Lower lobe of right lung (tissue), 2 donors: Measurements from ENCODE around the gene GIGYF1. TPM values are rescaled to one million over a fixed set of nuclear protein-coding genes. Genes with fewer than 3 reads are reported as not detected.
A peak's percentile ranks its signal among the peaks of the same experiment; 100 is the strongest.
"Not testable (repeated sequence)": the region's sequence is repeated elsewhere in the genome, so short reads cannot be mapped to it uniquely, and the experiment has no call there.

Experiments
- ATAC-seq, 2 donors: fragments of 200-7000 bp; cut with Tn5 transposase; one replicate each; pipeline ENCODE4 v1.9.1; 2020 to 2022; ENCODE audit warnings: mild to moderate bottlenecking in 2 of 2, moderate library complexity in 2 of 2
- DNase-seq: peaks from one replicate; pipeline ENCODE4 v3.0.0-alpha.2; 2020
- H3K27ac ChIP-seq: fragments of 200-600 bp; one replicate; pipeline ENCODE4 v1.8.0; 2022
- H3K27me3 ChIP-seq: fragments of 200-600 bp; one replicate; pipeline ENCODE4 v1.8.0; 2022; ENCODE audit warnings: low read depth
- H3K36me3 ChIP-seq: fragments of 200-600 bp; one replicate; pipeline ENCODE4 v1.8.0; 2022; ENCODE audit warnings: mild to moderate bottlenecking
- H3K4me1 ChIP-seq: fragments of 200-600 bp; one replicate; pipeline ENCODE4 v1.8.0; 2022
- H3K4me3 ChIP-seq: fragments of 200-600 bp; one replicate; pipeline ENCODE4 v1.8.0; 2022; ENCODE audit warnings: mild to moderate bottlenecking
- H3K9me3 ChIP-seq: fragments of 200-600 bp; one replicate; pipeline ENCODE4 v1.8.0; 2022
- intact Hi-C: fragments of 100-400 bp; cut with DNase I; formaldehyde crosslinking; loops from one replicate; pipeline ENCODE4 v1.11.0; 2022
- total RNA-seq: library from RNA; stranded (reverse); fragmentation: NEBNext Ultra II Directional; extraction: Animal tissue kit (Norgen Biotek cat#: 25700); gene quantifications from one replicate; pipeline ENCODE4 v1.2.1, GENCODE V29; 2021
- TF ChIP-seq, protein P1 (sequence below): fragments of 200-600 bp; IDR thresholded peaks from one replicate; pipeline ENCODE4 v1.8.0; 2022; ENCODE audit warnings: antibody characterized with exemption, mild to moderate bottlenecking
- donor health status: DM: no; HTN: yes; CAD: no; lungs with severe emphysema.

The GIGYF1 gene
- total RNA-seq, 1 donor from 2014 or later: 53.4 TPM

DNA sequence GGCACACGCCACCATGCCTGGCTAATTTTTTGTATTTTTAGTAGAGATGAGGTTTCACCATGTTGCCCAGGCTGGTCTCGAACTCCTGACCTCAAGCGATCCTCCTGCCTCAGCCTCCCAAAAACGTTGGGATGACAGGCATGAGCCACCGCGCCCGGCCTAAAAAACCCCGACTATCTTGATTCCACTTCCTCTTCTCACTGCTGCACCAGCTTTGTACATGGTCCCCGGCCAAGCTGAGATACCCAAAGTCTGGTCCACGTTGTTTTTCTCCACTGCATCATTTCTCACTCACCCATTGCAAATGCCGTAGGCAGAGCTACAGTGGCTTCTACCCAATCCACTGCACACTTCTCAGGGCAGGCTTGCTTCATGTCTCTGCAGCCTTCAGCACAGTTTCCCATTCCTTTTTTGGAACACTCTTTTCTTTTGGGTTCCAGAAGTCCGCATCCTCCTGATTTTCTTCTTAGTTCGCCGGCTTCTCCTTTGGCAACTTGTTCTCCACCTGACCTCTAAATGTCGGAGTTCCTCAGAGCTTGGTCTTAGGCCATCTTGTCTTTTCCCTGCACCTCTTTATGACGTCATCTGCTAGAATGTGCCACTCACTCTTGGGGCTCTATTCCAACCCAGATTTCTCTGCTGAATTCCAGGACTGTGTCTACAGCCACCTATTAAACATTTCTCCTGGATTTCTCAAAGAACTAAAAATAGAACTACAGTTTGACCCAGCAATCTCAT, 26.6 kb downstream of the GIGYF1 start:
- Histone ChIP-seq H3K9me3 (no peaks in the 10 kb centered on the region), H3K27me3 (no peaks in the 10 kb centered on the region), H3K4me1 (no peaks in the 10 kb centered on the region), H3K27ac (no peak overlapping the region), H3K36me3 (no peaks in the 10 kb centered on the region), H3K4me3 (no peak overlapping the region)
- ATAC-seq (no peak), DNase-seq (no peak)
- intact Hi-C loops: no loop called here
- TF ChIP-seq, protein P1, sequence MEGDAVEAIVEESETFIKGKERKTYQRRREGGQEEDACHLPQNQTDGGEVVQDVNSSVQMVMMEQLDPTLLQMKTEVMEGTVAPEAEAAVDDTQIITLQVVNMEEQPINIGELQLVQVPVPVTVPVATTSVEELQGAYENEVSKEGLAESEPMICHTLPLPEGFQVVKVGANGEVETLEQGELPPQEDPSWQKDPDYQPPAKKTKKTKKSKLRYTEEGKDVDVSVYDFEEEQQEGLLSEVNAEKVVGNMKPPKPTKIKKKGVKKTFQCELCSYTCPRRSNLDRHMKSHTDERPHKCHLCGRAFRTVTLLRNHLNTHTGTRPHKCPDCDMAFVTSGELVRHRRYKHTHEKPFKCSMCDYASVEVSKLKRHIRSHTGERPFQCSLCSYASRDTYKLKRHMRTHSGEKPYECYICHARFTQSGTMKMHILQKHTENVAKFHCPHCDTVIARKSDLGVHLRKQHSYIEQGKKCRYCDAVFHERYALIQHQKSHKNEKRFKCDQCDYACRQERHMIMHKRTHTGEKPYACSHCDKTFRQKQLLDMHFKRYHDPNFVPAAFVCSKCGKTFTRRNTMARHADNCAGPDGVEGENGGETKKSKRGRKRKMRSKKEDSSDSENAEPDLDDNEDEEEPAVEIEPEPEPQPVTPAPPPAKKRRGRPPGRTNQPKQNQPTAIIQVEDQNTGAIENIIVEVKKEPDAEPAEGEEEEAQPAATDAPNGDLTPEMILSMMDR: no peak

DNA sequence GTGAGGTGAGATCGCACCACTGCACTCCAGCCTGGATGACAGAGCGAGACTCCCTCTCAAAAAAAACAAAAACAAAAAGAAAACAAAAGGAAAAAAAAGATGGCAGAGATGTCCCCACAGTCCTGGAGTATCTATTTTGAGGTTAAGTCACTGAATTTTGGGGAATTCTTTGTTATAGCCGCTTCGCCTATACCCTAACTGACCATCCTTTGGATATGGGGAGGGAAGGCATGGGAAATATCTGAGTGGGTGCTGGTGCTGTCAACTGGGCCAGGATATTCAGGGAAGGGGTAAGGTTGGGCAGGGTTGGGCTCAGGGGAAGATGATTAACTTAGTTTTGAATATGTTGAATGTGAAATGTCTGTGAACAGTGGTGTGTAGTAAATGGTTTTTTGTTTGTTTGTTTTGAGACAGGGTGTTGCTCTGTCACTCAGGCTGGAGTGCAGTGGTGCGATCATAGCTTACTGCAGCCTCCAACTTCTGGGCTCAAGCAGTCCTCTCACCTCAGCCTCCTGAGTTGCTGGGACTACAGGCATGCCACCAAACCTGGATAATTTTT, 28.8 kb downstream of the GIGYF1 start:
- DNase-seq: no peak
- Histone ChIP-seq H3K4me3 (no peak overlapping the region), H3K27ac (no peak overlapping the region), H3K36me3 (no peaks in the 10 kb centered on the region), H3K9me3 (no peaks in the 10 kb centered on the region), H3K27me3 (no peaks in the 10 kb centered on the region), H3K4me1 (no peaks in the 10 kb centered on the region)
- no peak for ATAC-seq
- TF ChIP-seq, protein P1: no peak
- intact Hi-C loops: no loop called here

DNA sequence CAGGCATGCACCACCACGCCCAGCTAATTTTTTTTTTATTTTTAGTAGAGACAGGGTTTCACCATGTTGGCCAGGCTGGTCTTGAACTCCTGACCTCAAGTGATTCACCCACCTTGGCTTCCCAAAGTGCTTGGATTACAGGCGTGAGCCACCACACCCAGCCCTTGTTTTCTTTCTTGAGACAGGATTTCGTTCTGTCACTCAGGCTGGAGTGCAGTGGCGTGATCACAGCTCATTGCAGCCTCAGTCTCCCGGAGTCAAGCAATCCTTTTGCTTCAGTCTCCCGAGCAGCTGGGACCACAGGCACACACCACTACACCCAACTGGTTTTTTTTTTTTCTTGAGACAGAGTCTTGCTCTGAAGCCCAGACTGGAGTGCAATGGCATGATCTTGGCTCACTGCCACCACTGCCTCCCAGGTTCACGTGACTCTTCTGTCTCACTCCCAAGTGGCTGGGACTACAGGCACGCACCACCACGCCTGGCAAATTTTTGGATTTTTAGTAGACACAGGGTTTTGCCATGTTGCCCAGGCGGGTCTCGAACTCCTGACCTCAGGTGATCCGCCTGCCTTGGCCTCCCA, 31.8 kb downstream of the GIGYF1 start:
- H3K27ac ChIP-seq, H3K27me3 ChIP-seq, H3K36me3 ChIP-seq, intact Hi-C loops, H3K4me3 ChIP-seq, DNase-seq, H3K4me1 ChIP-seq, ATAC-seq, H3K9me3 ChIP-seq: not testable (repeated sequence)

DNA sequence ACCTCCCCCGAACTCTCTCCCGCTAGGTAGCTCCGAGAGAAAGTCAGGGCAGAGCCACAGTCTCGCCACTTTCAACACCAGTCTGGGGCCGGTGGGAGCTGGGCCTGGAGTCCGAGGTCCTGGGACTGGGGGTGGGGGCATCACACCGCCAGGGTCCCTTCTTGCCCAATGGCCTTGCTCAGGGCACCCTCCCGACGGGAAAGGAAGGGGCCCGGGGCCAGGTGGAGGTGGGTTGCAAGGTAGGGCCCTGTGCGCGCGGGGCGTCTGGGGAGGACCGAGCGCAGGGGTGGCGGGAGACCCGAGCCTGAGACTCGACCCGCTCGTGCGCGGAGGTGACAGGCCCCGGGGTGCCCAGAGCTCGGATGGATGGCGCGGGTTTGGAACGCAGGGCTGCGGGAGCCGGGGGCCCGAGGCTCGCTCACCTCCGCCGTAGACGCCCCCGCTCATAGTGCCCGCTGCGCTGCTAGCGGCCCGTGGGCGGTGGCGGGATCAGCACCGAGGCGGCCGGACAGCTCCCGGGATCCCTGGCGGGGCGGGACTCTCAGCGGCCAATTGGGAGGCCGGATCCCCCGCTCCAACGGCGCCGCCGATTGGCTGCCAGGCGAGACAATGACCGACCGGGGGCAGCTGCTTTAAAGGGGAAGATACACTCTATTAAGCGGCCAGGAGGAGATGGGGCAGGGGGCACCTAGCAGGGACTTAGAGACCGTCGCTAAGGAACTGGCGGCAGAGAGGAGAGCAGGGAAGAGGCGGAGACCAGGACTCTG, 38.0 kb downstream of the GIGYF1 start, which contains the start of gene ACTL6B:
ACTL6B (minus strand) TSS at position 541 of the 767 bp plus-strand sequence; CDS start at position 447, 94 bp downstream.
- Histone ChIP-seq H3K27ac (no peak within 1 kb of the TSS), H3K36me3 (no peaks in the 10 kb centered on the region), H3K4me1 (peaks cover 6% of the 10 kb centered on the region), H3K27me3 (peaks cover 57% of the 10 kb centered on the region), H3K4me3 (no peak within 1 kb of the TSS), H3K9me3 (no peaks in the 10 kb centered on the region)
- ATAC-seq (peak; percentile 73), DNase-seq (peak; percentile 67)
- intact Hi-C loops: no loop called here
- TF ChIP-seq, protein P1: no peak

DNA sequence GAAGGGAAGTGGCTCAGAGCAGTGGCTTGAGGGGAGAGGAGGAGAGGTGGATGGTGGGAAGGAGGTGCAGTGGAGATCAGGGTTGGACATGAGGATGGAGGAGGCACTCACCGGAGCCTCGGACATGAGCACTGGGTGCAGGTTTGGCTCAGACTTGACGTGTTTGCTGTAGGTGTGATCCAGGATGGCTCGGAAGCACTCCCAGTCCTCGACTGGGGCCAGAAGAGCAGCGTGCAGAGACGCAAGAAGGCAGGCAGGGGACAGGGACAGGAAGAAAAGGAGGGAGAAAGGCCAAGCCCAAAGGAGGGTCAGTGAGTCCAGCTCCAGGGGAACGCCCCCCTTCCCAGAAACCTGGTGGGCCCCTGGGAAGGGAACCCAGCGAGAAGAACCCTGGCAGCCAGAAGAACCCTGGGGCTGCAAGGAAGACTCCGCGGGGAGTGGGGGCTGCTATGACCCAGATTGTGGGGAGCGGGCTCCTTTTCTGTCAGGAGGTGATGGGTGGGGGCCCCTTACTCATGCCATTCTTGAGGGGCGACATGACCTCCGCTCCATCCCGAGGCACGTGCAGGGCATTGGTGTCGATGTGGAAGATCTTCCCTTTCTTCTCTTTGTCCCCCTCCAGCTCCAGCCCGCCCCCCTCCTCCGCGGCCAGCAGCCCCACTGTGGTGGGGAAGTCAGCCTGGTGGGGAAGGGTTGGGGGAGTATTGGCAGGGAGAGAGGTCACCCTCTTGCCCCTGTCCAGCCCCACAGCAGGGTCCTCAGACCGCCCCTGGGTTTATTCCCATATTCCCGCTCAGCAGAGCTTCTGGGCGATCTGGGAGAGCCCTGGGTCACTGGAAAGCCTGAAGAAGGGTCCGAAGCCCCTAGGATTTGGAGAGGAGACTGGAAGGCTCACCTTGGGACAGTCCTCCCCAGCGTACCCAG, 38.9 kb downstream of the GIGYF1 start:
- no peak overlapping the region for H3K4me3 ChIP-seq
- H3K9me3 ChIP-seq: no peaks in the 10 kb centered on the region
- H3K4me1 ChIP-seq: peaks cover 6% of the 10 kb centered on the region
- intact Hi-C loops: no loop called here
- ATAC-seq (peak in 1 of 2 donors; percentile 29), DNase-seq (no peak)
- no peak overlapping the region for H3K27ac ChIP-seq
- peaks cover 57% of the 10 kb centered on the region for H3K27me3 ChIP-seq
- no peaks in the 10 kb centered on the region for H3K36me3 ChIP-seq
- TF ChIP-seq, protein P1: no peak
